Neural cell (in vitro differentiated cells): ENCODE measurements around the gene TSPAN3. TPM values are rescaled to one million over a fixed set of nuclear protein-coding genes. Genes with fewer than 3 reads are reported as not detected.

Source experiments
- H2AFZ ChIP-seq: fragments of 200-600, 300-800 bp; sonication (generic), shearing (Covaris generic); 2 replicates; pipeline ENCODE4 v1.6.0; 2014; ENCODE audit warnings: low read depth, mild to moderate bottlenecking, antibody characterized with exemption, low read length, moderate library complexity
- H3F3A ChIP-seq: fragments of 200-600 bp; shearing (Covaris generic); 2 replicates; pipeline ENCODE4 v1.6.1; 2016; ENCODE audit warnings: mild to moderate bottlenecking, moderate library complexity, mixed read lengths, antibody characterized with exemption, low read length; ENCODE audit not compliant: insufficient read depth, poor library complexity, severe bottlenecking
- H3K27ac ChIP-seq: fragments of 200-600, 300-800 bp; sonication (generic), shearing (Covaris generic); 2 replicates; pipeline ENCODE4 v1.5.1; 2014; ENCODE audit warnings: mild to moderate bottlenecking, low read length, moderate library complexity
- H3K27me3 ChIP-seq: fragments of 300-800, 200-600 bp; sonication (generic), shearing (Covaris generic); 2 replicates; pipeline ENCODE4 v1.6.0; 2014; ENCODE audit warnings: mild to moderate bottlenecking, low read depth, low read length, moderate library complexity; ENCODE audit not compliant: insufficient read depth
- H3K36me3 ChIP-seq: fragments of 300-800, 200-600 bp; sonication (generic), shearing (Covaris generic); 2 replicates; pipeline ENCODE4 v1.5.1; 2014; ENCODE audit warnings: mild to moderate bottlenecking, antibody characterized with exemption, low read length, moderate library complexity; ENCODE audit not compliant: insufficient read depth
- H3K4me2 ChIP-seq: fragments of 300-800, 200-600 bp; sonication (generic), shearing (Covaris generic); 2 replicates; pipeline ENCODE4 v1.6.0; 2014; ENCODE audit warnings: mild to moderate bottlenecking, low read length
- H3K4me3 ChIP-seq: fragments of 300-800, 200-600 bp; sonication (generic), shearing (Covaris generic); 2 replicates; pipeline ENCODE4 v1.5.1; 2014; ENCODE audit warnings: mild to moderate bottlenecking, low read length, moderate library complexity
- H3K79me2 ChIP-seq: fragments of 200-600 bp; shearing (Covaris generic); replicated peaks from 2 replicates; pipeline ENCODE4 v1.6.0; 2014; ENCODE audit warnings: mild to moderate bottlenecking, low read length, moderate library complexity; ENCODE audit not compliant: insufficient read depth
- H3K9ac ChIP-seq: fragments of 300-800, 200-600 bp; sonication (generic), shearing (Covaris generic); 2 replicates; pipeline ENCODE4 v1.6.1; 2016; ENCODE audit warnings: mild to moderate bottlenecking, low read length, mixed read lengths
- H3K9me2 ChIP-seq: fragments of 200-600 bp; shearing (Covaris generic); 2 replicates; pipeline ENCODE4 v1.6.1; 2016; ENCODE audit warnings: mild to moderate bottlenecking, low read length, mixed read lengths; ENCODE audit not compliant: insufficient read depth
- H3K9me3 ChIP-seq: fragments of 200-600, 300-800 bp; sonication (generic), shearing (Covaris generic); 2 replicates; pipeline ENCODE4 v1.6.1; 2016; ENCODE audit warnings: mild to moderate bottlenecking, mixed run types, low read length, moderate library complexity, mixed read lengths
- H4K20me1 ChIP-seq: fragments of 200-600 bp; shearing (Covaris generic); 2 replicates; pipeline ENCODE4 v1.6.1; 2016; ENCODE audit warnings: mild to moderate bottlenecking, mixed run types; ENCODE audit not compliant: insufficient read depth
- CTCF ChIP-seq: fragments of 450-650 bp; IDR thresholded peaks from 2 replicates; pipeline ENCODE4 v1.5.1; 2014; ENCODE audit warnings: antibody characterized with exemption, mild to moderate bottlenecking, moderate library complexity; ENCODE audit not compliant: poor library complexity, severe bottlenecking
- EP300 ChIP-seq: fragments of 450-650 bp; conservative IDR thresholded peaks from 2 replicates; pipeline ENCODE4 v1.6.1; 2014; ENCODE audit warnings: antibody characterized with exemption, mild to moderate bottlenecking, moderate library complexity; ENCODE audit not compliant: poor library complexity, severe bottlenecking
- EZH2 ChIP-seq: fragments of 200-600, 300-800 bp; shearing (Covaris generic), sonication (generic); IDR thresholded peaks from 2 replicates; pipeline ENCODE4 v1.6.1; 2014; ENCODE audit warnings: antibody characterized with exemption, low read length, borderline replicate concordance, mild to moderate bottlenecking; ENCODE audit not compliant: insufficient read depth, poor library complexity, severe bottlenecking
- MXI1 ChIP-seq: fragments of 450-650 bp; conservative IDR thresholded peaks from 2 replicates; pipeline ENCODE4 v1.6.1; 2014; ENCODE audit warnings: antibody characterized with exemption, mild to moderate bottlenecking; ENCODE audit not compliant: poor library complexity, severe bottlenecking
- POLR2AphosphoS5 ChIP-seq: IDR thresholded peaks from 2 replicates; pipeline ENCODE4 v1.6.1; 2012
- RAD21 ChIP-seq: fragments of 450-650 bp; conservative IDR thresholded peaks from 2 replicates; pipeline ENCODE4 v1.6.1; 2014; ENCODE audit warnings: antibody characterized with exemption, mild to moderate bottlenecking, moderate library complexity
- SMC3 ChIP-seq: fragments of 450-650 bp; conservative IDR thresholded peaks from 2 replicates; pipeline ENCODE4 v1.6.1; 2014; ENCODE audit warnings: antibody characterized with exemption, mild to moderate bottlenecking, moderate library complexity; ENCODE audit not compliant: poor library complexity
- TAF1 ChIP-seq: IDR thresholded peaks from 2 replicates; pipeline ENCODE4 v1.6.1; 2012; ENCODE audit warnings: low read depth
- polyA plus RNA-seq: library from polyadenylated mRNA; depleted of rRNA; stranded (reverse); fragments of >200 nt; gene quantifications from 2 replicates; pipeline ENCODE4 v1.2.3, GENCODE V29; 2014
- TF ChIP-seq, protein P1 (sequence below): IDR thresholded peaks from 2 replicates; pipeline ENCODE4 v1.6.1; 2012; ENCODE audit warnings: borderline replicate concordance

Gene TSPAN3
- polyA plus RNA-seq, 1 donor from 2014 or later: 815 TPM

DNA sequence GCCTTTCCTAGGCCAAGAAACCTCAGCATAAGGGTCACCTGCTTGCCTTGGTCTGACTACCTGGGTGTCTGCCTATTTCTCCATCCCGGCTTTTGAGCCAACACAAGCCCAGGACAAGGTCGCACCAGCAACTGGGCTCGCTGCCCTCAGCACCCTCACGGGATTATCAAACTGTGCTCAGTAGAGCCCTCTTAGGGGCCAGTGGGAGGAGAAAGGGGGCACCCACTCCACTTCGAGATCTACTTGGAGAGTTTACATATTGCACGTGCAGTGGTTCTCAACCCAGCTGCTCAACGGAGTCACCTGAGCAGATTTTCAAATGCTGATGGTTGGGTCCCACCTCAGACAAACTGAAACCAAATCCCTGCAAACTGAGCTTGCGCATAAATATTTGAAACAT is 31.1 kb downstream of the TSPAN3 start:
- no peak overlapping the region for H3K4me3 ChIP-seq
- H3F3A ChIP-seq: no peaks in the 10 kb centered on the region
- H3K27me3 ChIP-seq: no peaks in the 10 kb centered on the region
- no peak overlapping the region for H3K9ac ChIP-seq
- H3K27ac ChIP-seq: no peak overlapping the region
- H3K4me2 ChIP-seq: no peak overlapping the region
- no peaks in the 10 kb centered on the region for H3K9me2 ChIP-seq
- no peaks in the 10 kb centered on the region for H3K9me3 ChIP-seq
- H3K79me2 ChIP-seq: no peaks in the 10 kb centered on the region
- peaks cover 4% of the 10 kb centered on the region for H3K36me3 ChIP-seq
- no peak for TF ChIP-seq MXI1
- H2AFZ ChIP-seq: no peak overlapping the region
- H4K20me1 ChIP-seq: no peaks in the 10 kb centered on the region

DNA sequence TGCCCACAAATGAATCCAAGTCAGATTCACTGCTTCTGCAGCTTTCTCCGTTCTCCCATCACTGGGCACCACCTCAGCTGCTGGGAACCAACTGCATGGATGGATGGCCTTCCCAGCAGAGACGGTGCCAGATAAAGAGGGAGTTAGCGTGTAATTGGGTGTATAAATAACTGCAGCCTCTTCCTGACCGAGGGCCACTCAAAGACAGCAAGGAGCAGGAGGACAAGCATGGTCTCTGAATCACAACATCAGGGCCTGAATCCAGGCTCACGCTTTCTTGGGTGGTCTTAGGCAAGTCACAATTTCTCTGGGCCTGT is 31.7 kb downstream of the TSPAN3 start:
- Histone ChIP-seq H3K9me2 (no peaks in the 10 kb centered on the region), H3F3A (no peaks in the 10 kb centered on the region), H3K27me3 (no peaks in the 10 kb centered on the region), H3K27ac (no peak overlapping the region), H3K9me3 (no peaks in the 10 kb centered on the region), H4K20me1 (no peaks in the 10 kb centered on the region), H3K9ac (no peak overlapping the region), H3K36me3 (peaks cover 4% of the 10 kb centered on the region), H3K4me2 (no peak overlapping the region), H3K4me3 (no peak overlapping the region), H2AFZ (no peak overlapping the region), H3K79me2 (no peaks in the 10 kb centered on the region)
- no peak for TF ChIP-seq RAD21

DNA sequence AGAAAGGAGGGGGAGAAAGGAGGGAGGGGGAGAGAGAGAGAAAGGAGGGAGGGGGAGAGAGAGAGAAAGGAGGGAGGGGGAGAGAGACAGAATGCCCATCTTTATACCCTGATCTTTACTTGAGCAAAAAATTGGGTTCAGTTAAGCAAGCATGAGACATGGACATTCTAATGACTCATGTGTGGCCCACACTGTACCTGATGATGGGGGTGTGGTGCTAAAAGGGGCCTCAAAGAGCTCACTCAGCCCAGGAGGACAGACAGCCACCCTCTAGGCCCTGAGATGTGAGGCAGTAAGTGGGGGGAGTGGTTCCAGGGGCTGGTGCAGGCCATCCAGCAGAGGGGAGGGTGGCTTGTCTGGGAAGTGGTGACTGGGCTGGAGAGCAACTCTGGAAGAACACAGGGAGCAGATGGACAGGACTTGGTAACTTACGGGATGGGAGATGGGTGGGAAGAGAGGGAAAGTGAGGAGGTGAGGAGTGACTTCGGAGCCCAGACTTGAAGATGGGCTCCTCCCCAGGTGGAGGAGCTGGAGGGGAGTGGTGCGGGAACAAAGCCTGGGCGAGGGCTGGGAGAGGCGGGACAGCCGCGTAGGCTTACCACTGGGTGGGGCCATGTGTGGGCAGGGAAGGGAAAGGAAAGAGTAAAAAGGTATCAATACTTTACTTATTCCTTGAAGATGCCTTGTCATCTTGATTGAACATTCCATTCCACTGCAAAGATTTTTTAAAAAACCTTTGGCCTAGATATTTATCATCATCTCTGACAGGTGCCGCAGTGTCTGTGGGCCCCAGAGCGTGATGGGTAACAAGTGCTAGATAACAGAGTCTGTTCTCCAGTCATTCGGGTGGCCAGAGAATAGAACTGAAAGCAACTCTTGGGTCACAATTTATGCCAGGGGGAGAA is 32.3 kb downstream of the TSPAN3 start:
- TF ChIP-seq SMC3 (no peak), TAF1 (no peak), POLR2AphosphoS5 (no peak), EP300 (no peak), MXI1 (no peak), CTCF (no peak), RAD21 (no peak), EZH2 (no peak)
- TF ChIP-seq, protein P1, sequence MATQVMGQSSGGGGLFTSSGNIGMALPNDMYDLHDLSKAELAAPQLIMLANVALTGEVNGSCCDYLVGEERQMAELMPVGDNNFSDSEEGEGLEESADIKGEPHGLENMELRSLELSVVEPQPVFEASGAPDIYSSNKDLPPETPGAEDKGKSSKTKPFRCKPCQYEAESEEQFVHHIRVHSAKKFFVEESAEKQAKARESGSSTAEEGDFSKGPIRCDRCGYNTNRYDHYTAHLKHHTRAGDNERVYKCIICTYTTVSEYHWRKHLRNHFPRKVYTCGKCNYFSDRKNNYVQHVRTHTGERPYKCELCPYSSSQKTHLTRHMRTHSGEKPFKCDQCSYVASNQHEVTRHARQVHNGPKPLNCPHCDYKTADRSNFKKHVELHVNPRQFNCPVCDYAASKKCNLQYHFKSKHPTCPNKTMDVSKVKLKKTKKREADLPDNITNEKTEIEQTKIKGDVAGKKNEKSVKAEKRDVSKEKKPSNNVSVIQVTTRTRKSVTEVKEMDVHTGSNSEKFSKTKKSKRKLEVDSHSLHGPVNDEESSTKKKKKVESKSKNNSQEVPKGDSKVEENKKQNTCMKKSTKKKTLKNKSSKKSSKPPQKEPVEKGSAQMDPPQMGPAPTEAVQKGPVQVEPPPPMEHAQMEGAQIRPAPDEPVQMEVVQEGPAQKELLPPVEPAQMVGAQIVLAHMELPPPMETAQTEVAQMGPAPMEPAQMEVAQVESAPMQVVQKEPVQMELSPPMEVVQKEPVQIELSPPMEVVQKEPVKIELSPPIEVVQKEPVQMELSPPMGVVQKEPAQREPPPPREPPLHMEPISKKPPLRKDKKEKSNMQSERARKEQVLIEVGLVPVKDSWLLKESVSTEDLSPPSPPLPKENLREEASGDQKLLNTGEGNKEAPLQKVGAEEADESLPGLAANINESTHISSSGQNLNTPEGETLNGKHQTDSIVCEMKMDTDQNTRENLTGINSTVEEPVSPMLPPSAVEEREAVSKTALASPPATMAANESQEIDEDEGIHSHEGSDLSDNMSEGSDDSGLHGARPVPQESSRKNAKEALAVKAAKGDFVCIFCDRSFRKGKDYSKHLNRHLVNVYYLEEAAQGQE: no peak
- no peak overlapping the region for H3K9ac ChIP-seq
- no peak overlapping the region for H2AFZ ChIP-seq
- H3K27ac ChIP-seq: no peak overlapping the region
- no peaks in the 10 kb centered on the region for H4K20me1 ChIP-seq
- no peaks in the 10 kb centered on the region for H3K9me3 ChIP-seq
- no peaks in the 10 kb centered on the region for H3K27me3 ChIP-seq
- H3K4me2 ChIP-seq: no peak overlapping the region
- H3K36me3 ChIP-seq: peaks cover under 1% of the 10 kb centered on the region
- H3F3A ChIP-seq: no peaks in the 10 kb centered on the region
- H3K4me3 ChIP-seq: no peak overlapping the region
- no peaks in the 10 kb centered on the region for H3K79me2 ChIP-seq
- no peaks in the 10 kb centered on the region for H3K9me2 ChIP-seq
